ENCODE measurements around the gene HOXC6. TPM values are rescaled to one million over a fixed set of nuclear protein-coding genes. Genes with fewer than 3 reads are reported as not detected.

Gene HOXC6
- total RNA-seq, 2 experiments from 2014 or later, result not detected

DNA sequence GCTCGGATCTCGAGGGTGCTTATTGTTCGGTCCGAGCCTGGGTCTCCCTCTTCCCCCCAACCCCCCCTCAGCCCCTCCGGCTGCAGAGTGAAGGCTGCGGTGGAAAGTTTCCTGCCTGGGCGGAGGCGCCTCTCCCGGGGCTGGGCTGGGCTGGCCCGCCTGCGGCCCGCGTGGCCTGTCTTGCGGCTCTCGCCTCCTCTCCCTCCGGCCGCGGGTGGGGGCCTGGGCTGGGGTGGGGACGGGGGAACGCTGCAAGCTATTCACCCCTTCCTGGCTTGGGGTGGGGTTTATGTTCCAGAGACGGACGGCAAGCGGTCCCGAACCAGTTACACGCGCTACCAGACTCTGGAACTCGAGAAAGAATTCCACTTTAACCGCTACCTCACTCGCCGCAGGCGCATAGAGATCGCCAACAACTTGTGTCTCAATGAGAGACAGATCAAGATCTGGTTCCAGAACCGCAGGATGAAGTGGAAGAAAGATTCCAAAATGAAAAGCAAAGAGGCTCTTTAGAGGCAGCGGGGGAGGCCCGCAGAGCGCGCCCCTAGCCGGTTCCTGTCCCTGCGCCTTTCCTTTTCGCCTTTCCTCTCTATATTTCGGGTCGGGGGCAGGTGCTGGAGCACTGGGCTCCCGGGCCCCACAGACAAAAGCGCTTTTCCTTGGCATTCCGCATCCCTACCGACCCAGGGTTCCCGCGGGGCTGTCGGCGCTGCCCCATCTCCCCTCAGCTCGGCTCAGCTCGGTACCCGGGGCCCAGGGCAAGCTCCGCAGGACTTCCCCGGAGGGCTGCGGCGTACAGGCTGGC, 5.9 kb downstream of the HOXC6 start:
- Mint-ChIP-seq H3K4me3 (no peak overlapping the region), H3K27me3 (peaks cover 91% of the 10 kb centered on the region), H3K27ac (no peak overlapping the region), H3K4me1 (peaks cover 18% of the 10 kb centered on the region), H3K36me3 (no peaks in the 10 kb centered on the region), H3K9me3 (ENCODE audit: low read depth) (no peaks in the 10 kb centered on the region)
- ATAC-seq (peak; percentile 21), DNase-seq (no peak)
- CTCF ChIA-PET, result interaction anchor here (2.2 to 15.1 kb wide), 6 partner anchors 19 to 174 kb away, joined by 9 to 229 read pairs (median 72); partner anchors contain the start of genes HOXC4, HOXC8 and SMUG1

- peaks cover 17% of the 10 kb centered on the region for H3K4me1 Mint-ChIP-seq
These were observed 6.6 kb downstream of the HOXC6 start for GRCh38 chr12:54034785-54035310.

DNA sequence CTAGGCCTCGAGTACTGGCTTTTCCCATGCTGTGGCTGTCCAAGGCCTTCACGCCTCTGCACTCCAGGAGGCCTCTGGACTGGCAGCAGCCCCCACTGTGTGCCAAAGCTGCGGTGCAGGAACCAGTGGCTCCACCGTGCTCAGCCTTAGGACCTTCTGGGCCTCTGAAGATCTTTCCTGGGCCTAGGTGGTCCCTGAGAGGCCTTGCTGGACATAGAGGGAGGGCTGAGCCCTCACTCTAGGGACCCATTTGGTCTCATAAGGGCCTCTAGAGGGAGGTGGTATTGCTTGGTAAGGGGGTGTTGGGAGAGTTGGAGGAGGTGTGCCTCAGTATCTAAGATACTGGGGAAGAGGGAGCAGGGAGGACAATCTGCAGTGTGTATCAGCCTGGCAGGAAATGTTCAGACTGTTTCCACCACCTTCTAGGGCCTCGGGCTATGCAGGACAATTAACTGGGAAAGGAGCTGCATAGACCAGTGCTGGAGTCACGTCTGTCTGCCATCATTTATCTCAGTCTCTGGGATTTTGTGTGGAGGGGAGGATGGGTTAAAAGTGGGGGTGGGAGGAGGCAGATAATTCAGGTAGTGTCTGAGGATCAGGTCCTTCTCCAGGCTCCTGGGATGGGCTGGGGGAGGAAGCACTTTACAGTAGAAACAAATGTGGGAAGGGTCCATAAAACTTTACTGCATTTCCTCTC, 7.5 kb downstream of the HOXC6 start:
- CTCF ChIA-PET, result interaction anchor here (2.2 to 15.1 kb wide), 5 partner anchors 17 to 172 kb away, joined by 9 to 229 read pairs (median 74); partner anchors contain the start of genes HOXC4, HOXC8 and SMUG1

More at GRCh38 chr12:54034785-54035310, 6.6 kb downstream of the HOXC6 start:
- no peak for ATAC-seq
- CTCF ChIA-PET, result interaction anchor here (2.2 to 15.1 kb wide), 5 partner anchors 18 to 173 kb away, joined by 9 to 229 read pairs (median 74); partner anchors contain the start of genes HOXC4, HOXC8 and SMUG1
- no peaks in the 10 kb centered on the region for H3K9me3 Mint-ChIP-seq (ENCODE audit: low read depth)
- peaks cover 92% of the 10 kb centered on the region for H3K27me3 Mint-ChIP-seq
- H3K36me3 Mint-ChIP-seq, result no peaks in the 10 kb centered on the region
- no peak overlapping the region for H3K27ac Mint-ChIP-seq
- H3K4me3 Mint-ChIP-seq, result no peak overlapping the region
- DNase-seq, result no peak

GRCh38 chr12:54036620-54037359, 8.6 kb downstream of the HOXC6 start:
- H3K9me3 Mint-ChIP-seq (ENCODE audit: low read depth), result no peaks in the 10 kb centered on the region
- DNase-seq, result no peak
- ATAC-seq, result no peak
- no peak overlapping the region for H3K27ac Mint-ChIP-seq
- H3K4me3 Mint-ChIP-seq, result no peak overlapping the region
- CTCF ChIA-PET, result interaction anchor here (7.0 to 15.1 kb wide), 4 partner anchors 29 to 171 kb away, joined by 71 to 229 read pairs (median 116); partner anchors contain the start of genes HOXC8 and SMUG1
- peaks cover 17% of the 10 kb centered on the region for H3K4me1 Mint-ChIP-seq
- no peaks in the 10 kb centered on the region for H3K36me3 Mint-ChIP-seq
- H3K27me3 Mint-ChIP-seq, result peaks cover 90% of the 10 kb centered on the region

More for the DNA sequence above, 7.5 kb downstream of the HOXC6 start:
- Mint-ChIP-seq H3K27ac (no peak overlapping the region), H3K9me3 (ENCODE audit: low read depth) (no peaks in the 10 kb centered on the region), H3K4me3 (no peak overlapping the region), H3K27me3 (peaks cover 94% of the 10 kb centered on the region), H3K36me3 (no peaks in the 10 kb centered on the region), H3K4me1 (peaks cover 17% of the 10 kb centered on the region)
- ATAC-seq, result no peak
- DNase-seq, result no peak

DNA sequence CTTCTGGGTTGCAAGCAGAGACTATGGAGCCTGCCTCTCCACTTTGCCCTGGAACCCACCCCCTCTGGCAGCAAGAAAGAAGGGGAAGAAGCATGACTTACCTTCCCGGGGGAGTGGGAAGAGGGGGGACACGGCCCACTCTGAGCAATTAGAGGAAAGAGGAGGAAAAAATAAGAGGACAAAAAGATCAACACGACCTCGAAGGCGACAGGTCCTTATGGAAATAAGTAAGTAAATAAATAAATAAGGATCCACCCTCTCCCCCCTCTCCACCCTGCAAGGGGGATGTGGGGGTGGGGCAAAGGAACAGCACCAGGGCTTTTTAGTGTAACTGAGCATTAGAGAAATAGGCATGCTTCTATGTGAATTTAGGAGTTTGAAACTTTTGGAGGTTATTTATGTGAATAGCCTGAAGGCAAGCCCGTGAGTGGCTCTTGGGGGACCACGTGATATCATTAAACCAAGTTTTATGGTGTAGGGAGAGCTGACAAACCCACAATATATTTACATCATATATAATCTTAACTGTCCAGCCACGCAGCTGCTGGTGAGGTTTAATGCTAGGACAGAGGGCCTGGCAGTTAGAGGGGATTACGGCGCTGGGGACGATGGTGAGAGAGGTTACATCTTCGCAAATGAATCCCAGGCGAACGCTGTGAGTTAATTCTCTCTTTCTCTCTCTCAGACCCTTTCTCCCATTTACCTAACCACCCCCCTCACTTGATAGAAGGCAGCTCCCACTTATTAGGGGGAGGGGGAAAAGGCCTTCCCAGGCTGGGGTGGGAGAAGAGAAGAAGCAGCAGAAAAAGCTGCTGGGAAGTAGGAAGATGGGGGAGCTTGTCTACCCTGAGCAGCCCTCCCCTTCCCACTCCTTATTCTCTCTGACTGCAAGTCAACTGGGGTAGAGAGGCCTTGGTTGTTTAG, 9.4 kb downstream of the HOXC6 start:
- ATAC-seq (no peak), DNase-seq (no peak)
- no peak overlapping the region for H3K4me3 Mint-ChIP-seq
- H3K4me1 Mint-ChIP-seq, result peaks cover 16% of the 10 kb centered on the region
- no peaks in the 10 kb centered on the region for H3K9me3 Mint-ChIP-seq (ENCODE audit: low read depth)
- H3K27me3 Mint-ChIP-seq, result peaks cover 88% of the 10 kb centered on the region
- no peak overlapping the region for H3K27ac Mint-ChIP-seq
- H3K36me3 Mint-ChIP-seq, result no peaks in the 10 kb centered on the region
- CTCF ChIA-PET, result interaction anchor here (0.6 to 7.9 kb wide), 5 partner anchors 154 to 170 kb away, joined by 3 to 229 read pairs (median 10); partner anchors contain the start of gene SMUG1

GRCh38 chr12:54038284-54038870, 10.1 kb downstream of the HOXC6 start:
- peaks cover 87% of the 10 kb centered on the region for H3K27me3 Mint-ChIP-seq
- ATAC-seq (no peak), DNase-seq (no peak)
- no peak overlapping the region for H3K27ac Mint-ChIP-seq
- H3K9me3 Mint-ChIP-seq (ENCODE audit: low read depth), result no peaks in the 10 kb centered on the region
- CTCF ChIA-PET, result interaction anchor here (0.6 to 1.8 kb wide), 7 partner anchors 8 to 169 kb away, joined by 3 to 10 read pairs (median 3); partner anchors contain the start of gene HOXC10
- no peak overlapping the region for H3K4me3 Mint-ChIP-seq
- H3K4me1 Mint-ChIP-seq, result peaks cover 10% of the 10 kb centered on the region
- no peaks in the 10 kb centered on the region for H3K36me3 Mint-ChIP-seq

DNA sequence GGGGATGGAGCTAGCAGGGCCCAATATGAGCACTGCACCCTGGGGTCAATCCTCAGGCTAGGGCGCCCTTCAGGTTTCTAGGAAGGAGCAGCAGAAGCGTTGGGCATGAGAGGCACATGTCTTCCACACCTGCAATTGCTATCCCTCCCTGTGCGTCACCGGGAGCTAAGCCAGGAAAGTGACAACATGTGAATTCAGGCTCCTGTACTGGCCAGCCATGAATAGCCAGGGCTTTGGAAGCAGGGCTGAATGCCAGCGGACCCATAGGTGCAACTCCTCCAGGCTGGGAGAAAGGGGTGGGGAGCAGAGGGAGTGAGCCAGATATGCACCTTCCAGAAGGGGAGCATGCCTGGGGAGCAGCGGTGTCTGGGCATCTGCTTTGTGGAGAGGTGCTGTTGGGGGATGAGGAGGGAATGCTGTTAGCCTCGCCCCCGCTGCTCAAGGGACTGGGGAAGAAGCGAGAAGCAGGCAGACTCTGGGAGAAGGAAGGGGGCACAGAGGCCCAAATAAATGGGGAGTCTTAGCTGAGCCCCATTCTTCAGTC, 10.7 kb downstream of the HOXC6 start:
- no peaks in the 10 kb centered on the region for H3K36me3 Mint-ChIP-seq
- DNase-seq, result no peak
- H3K9me3 Mint-ChIP-seq (ENCODE audit: low read depth), result no peaks in the 10 kb centered on the region
- peaks cover 89% of the 10 kb centered on the region for H3K27me3 Mint-ChIP-seq
- no peak overlapping the region for H3K27ac Mint-ChIP-seq
- no peak overlapping the region for H3K4me3 Mint-ChIP-seq
- H3K4me1 Mint-ChIP-seq, result peaks cover 12% of the 10 kb centered on the region
- no peak for ATAC-seq
- CTCF ChIA-PET, result interaction anchor here (0.7 to 1.8 kb wide), 6 partner anchors 9 to 167 kb away, joined by 3 to 10 read pairs (median 4); partner anchors contain the start of gene HOXC10

GRCh38 chr12:54039417-54040147, 11.3 kb downstream of the HOXC6 start:
- H3K36me3 Mint-ChIP-seq, result no peaks in the 10 kb centered on the region
- ATAC-seq, result no peak
- H3K27me3 Mint-ChIP-seq, result peaks cover 91% of the 10 kb centered on the region
- no peak overlapping the region for H3K27ac Mint-ChIP-seq
- CTCF ChIA-PET, result interaction anchor here (0.7 to 2.0 kb wide), 6 partner anchors 9 to 162 kb away, joined by 3 to 10 read pairs (median 4); partner anchors contain the start of gene HOXC10
- DNase-seq, result no peak
- peaks cover 13% of the 10 kb centered on the region for H3K4me1 Mint-ChIP-seq
- no peaks in the 10 kb centered on the region for H3K9me3 Mint-ChIP-seq (ENCODE audit: low read depth)
- no peak overlapping the region for H3K4me3 Mint-ChIP-seq

DNA sequence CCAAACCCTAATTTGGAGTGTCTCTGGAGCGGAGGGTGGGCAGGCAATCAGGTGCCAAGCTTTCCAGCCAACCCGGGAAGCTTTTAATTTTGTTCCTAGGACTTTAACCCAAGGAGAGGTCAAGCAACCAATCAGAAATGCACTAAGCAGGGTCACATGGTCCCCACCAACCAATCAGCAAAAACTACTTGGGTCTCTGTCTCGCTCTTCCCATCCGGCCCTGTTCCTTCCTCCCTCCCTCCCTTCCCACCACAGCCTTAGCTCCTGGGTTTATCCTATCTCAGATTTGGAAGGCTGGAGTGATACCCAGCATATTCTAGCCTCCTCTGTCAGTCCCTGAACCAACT, 11.9 kb downstream of the HOXC6 start:
- Mint-ChIP-seq H3K27ac (no peak overlapping the region), H3K36me3 (no peaks in the 10 kb centered on the region), H3K4me3 (no peak overlapping the region), H3K9me3 (ENCODE audit: low read depth) (no peaks in the 10 kb centered on the region), H3K27me3 (peaks cover 91% of the 10 kb centered on the region), H3K4me1 (peaks cover 11% of the 10 kb centered on the region)
- CTCF ChIA-PET, result interaction anchor here (1.3 to 2.0 kb wide), 4 partner anchors 7 to 161 kb away, joined by 3 to 7 read pairs (median 5); partner anchors contain the start of gene HOXC5
- ATAC-seq (no peak), DNase-seq (no peak)

DNA sequence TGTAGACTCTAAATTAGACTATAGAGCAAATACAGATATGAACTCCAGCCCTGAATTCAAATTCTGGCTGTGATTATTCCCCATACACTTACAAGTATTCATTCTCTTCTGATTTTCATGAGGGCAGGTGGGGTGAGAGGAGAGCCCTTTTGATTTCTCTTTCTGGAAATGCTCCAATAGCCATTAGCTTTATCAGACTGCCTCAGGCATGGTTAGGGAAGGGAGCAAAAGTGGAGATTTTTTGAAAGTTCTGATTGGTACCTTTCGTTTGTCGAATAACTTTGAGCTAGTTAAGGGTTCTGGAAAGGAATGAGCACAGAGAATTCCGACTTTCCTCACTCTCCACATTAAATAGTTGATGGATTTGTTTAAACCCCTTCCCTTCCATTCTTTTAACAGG, 12.4 kb downstream of the HOXC6 start:
- DNase-seq (no peak), ATAC-seq (no peak)
- Mint-ChIP-seq H3K4me3 (no peak overlapping the region), H3K36me3 (no peaks in the 10 kb centered on the region), H3K9me3 (ENCODE audit: low read depth) (no peaks in the 10 kb centered on the region), H3K27me3 (peaks cover 91% of the 10 kb centered on the region), H3K4me1 (peaks cover 10% of the 10 kb centered on the region), H3K27ac (no peak overlapping the region)
- CTCF ChIA-PET, result interaction anchor here (1.0 to 2.0 kb wide), 5 partner anchors 8 to 161 kb away, joined by 3 to 7 read pairs (median 4); partner anchors contain the start of genes HOXC4 and HOXC5

All from activated CD8-positive, alpha-beta memory T cell treated with anti-CD3 and anti-CD28 coated beads, Interleukin-2, amount 10 ng/mL, durations not matched to agents 7 days and 5 days (primary cell).